Activated CD8-positive, alpha-beta T cell treated with anti-CD3 and anti-CD28 coated beads, Interleukin-2, amount 10 ng/mL, durations not matched to agents 7 days and 5 days (primary cell): Measurements from ENCODE around the gene HERPUD1. TPM values are rescaled to one million over a fixed set of nuclear protein-coding genes. Genes with fewer than 3 reads are reported as not detected.

Experiments
- ATAC-seq: fragments of 150-1000 bp; cut with Tn5 transposase; one replicate; pipeline ENCODE4 v1.10.0; 2021; ENCODE audit warnings: moderate library complexity
- CTCF ChIA-PET: fragments of 350-600 bp; sonication (Branson Sonifier 250); formaldehyde crosslinking; loops from one replicate; lab custom pipeline; 2021; ENCODE audit warnings: antibody characterized with exemption; lab: Charles Lee
- POLR2A ChIA-PET: fragments of 350-600 bp; sonication (Branson Sonifier 250); formaldehyde crosslinking; loops from one replicate; lab custom pipeline; 2021; ENCODE audit warnings: antibody characterized with exemption; lab: Charles Lee
- DNase-seq: peaks from one replicate; pipeline ENCODE4 v3.0.0-alpha.2; 2020
- H3K27ac Mint-ChIP-seq: one replicate; pipeline ENCODE4 v1.8.0; 2021; ENCODE audit warnings: mild to moderate bottlenecking, mixed read lengths
- H3K27me3 Mint-ChIP-seq: one replicate; pipeline ENCODE4 v1.8.0; 2021; ENCODE audit warnings: low read depth, mixed read lengths
- H3K36me3 Mint-ChIP-seq: one replicate; pipeline ENCODE4 v1.8.0; 2021; ENCODE audit warnings: low read depth, mixed read lengths
- H3K4me1 Mint-ChIP-seq: one replicate; pipeline ENCODE4 v1.8.0; 2021; ENCODE audit warnings: low read depth, mixed read lengths
- H3K4me3 Mint-ChIP-seq: one replicate; pipeline ENCODE4 v1.8.0; 2021; ENCODE audit warnings: mild to moderate bottlenecking, mixed read lengths
- H3K9me3 Mint-ChIP-seq: one replicate; pipeline ENCODE4 v1.8.0; 2022; ENCODE audit warnings: mixed read lengths; ENCODE audit not compliant: insufficient read depth
- total RNA-seq, 2 experiments: library from RNA; stranded (reverse); gene quantifications; one replicate each; pipeline ENCODE4 v1.2.3, GENCODE V29; 2021

Gene HERPUD1
- total RNA-seq, 2 experiments from 2014 or later: 88.2 to 95.2 TPM

- ATAC-seq (no peak), DNase-seq (no peak)
- Mint-ChIP-seq H3K4me1 (peaks cover 36% of the 10 kb centered on the region), H3K4me3 (no peak overlapping the region), H3K36me3 (no peaks in the 10 kb centered on the region), H3K9me3 (no peaks in the 10 kb centered on the region), H3K27ac (no peak overlapping the region), H3K27me3 (peaks cover 5% of the 10 kb centered on the region)
- ChIA-PET POLR2A (interaction anchor here (1.4 to 1.5 kb wide), 2 partner anchors 20 kb away, joined by 7 to 8 read pairs; partner anchors contain the start of gene HERPUD1), CTCF (interaction anchor here (0.8 to 1.6 kb wide), 4 partner anchors 10 to 130 kb away, joined by 3 to 4 read pairs (median 3); no protein-coding TSS in a partner anchor)
Measured at GRCh38 chr16:56911771-56912571, 20.0 kb upstream of the HERPUD1 start.

GRCh38 chr16:56912746-56913708 lies 18.9 kb upstream of the HERPUD1 start:
- Mint-ChIP-seq H3K27me3 (peaks cover 5% of the 10 kb centered on the region), H3K27ac (peak overlapping the region; percentile 2), H3K36me3 (peaks cover 2% of the 10 kb centered on the region), H3K4me3 (no peak overlapping the region), H3K9me3 (no peaks in the 10 kb centered on the region), H3K4me1 (peaks cover 47% of the 10 kb centered on the region)
- DNase-seq (no peak), ATAC-seq (no peak)
- ChIA-PET POLR2A (interaction anchor here (1.5 kb wide), 1 partner anchor 19 kb away, joined by 8 read pairs; the partner anchor contains the start of gene HERPUD1), CTCF (interaction anchor here (1.2 to 1.6 kb wide), 2 partner anchors 11 to 45 kb away, joined by 3 to 4 read pairs; no protein-coding TSS in a partner anchor)

DNA sequence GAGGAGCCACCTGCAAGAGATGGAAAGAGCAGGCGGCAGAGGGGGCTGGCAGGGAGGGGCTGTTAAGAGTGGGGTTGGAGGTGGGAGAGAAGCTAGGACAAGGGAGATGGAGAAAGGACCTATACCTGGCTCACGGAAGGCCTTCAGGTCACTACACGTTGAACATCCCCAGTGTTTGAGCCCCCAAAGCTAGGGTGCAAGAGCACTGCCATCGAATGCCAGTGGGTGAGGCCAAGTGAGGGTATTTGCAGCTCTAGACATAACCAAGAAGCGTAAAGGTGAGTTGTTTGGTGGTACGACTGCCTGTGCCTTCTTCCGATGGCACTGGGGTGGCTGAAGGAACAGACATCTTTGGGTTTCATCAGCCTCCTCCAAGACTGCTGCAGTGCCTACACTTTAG lies 17.0 kb upstream of the HERPUD1 start:
- Mint-ChIP-seq H3K36me3 (peaks cover 2% of the 10 kb centered on the region), H3K4me1 (peaks cover 52% of the 10 kb centered on the region), H3K4me3 (no peak overlapping the region), H3K27me3 (peaks cover 5% of the 10 kb centered on the region), H3K9me3 (no peaks in the 10 kb centered on the region), H3K27ac (no peak overlapping the region)
- ATAC-seq: no peak
- ChIA-PET POLR2A (interaction anchor here (1.0 to 3.7 kb wide), 2 partner anchors 17 to 19 kb away, joined by 3 to 20 read pairs; partner anchors contain the start of gene HERPUD1), CTCF (interaction anchor here (1.0 kb wide), 1 partner anchor 16 kb away, joined by 3 read pairs; no protein-coding TSS in a partner anchor)
- DNase-seq: no peak

GRCh38 chr16:56915336-56916119 lies 16.4 kb upstream of the HERPUD1 start:
- Mint-ChIP-seq H3K9me3 (no peaks in the 10 kb centered on the region), H3K36me3 (peaks cover 2% of the 10 kb centered on the region), H3K27me3 (peaks cover 5% of the 10 kb centered on the region), H3K4me1 (peaks cover 51% of the 10 kb centered on the region), H3K27ac (no peak overlapping the region), H3K4me3 (no peak overlapping the region)
- ATAC-seq (no peak), DNase-seq (no peak)
- ChIA-PET CTCF (interaction anchor here (1.0 kb wide), 1 partner anchor 15 kb away, joined by 3 read pairs; no protein-coding TSS in a partner anchor), POLR2A (interaction anchor here (1.2 to 3.7 kb wide), 2 partner anchors 16 to 74 kb away, joined by 5 to 20 read pairs; partner anchors contain the start of genes HERPUD1 and NLRC5)

DNA sequence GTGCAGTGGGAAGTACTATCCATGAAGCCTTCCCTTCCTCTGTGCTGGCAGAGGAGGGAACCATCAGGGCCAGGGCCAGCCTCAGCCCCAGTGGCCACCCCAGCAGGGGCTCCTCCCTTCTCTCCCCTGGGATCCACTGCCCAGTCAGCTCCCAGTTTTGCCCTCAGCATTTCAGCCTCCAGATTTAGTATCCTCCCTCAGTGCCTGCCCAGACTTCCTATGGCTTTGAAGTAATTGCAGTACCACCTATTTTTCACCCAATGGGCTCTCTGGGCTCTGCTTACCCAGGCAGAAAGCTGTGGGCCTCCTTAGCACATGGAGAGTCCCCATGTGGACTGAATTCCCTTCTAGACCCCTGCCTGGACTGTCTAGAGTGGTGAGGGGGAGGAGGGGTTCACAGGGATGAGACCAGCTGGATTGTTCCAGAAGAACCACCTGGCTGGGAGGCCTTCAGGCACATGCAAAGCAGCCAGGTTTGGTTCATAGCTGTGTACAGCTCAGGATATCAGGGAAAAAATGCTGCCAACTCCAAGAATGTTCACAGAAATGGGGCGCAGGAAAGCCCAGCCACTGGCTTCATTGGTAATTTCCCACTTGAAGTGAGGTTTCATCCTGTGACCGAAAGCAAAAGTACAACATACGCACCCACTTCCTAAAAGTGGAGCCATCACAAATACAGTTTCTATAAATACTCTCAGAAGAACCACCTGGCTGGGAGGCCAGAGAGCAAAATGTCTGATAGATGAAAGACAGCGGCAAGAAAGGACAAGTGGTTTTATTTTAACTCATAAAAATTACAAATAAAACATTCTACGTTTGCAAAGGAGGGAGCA lies 15.2 kb upstream of the HERPUD1 start:
- Mint-ChIP-seq H3K27me3 (peaks cover 5% of the 10 kb centered on the region), H3K36me3 (peaks cover 2% of the 10 kb centered on the region), H3K4me3 (peak overlapping the region; percentile 43), H3K27ac (peak overlapping the region; percentile 81), H3K4me1 (peaks cover 39% of the 10 kb centered on the region), H3K9me3 (no peaks in the 10 kb centered on the region)
- ATAC-seq (peak; percentile 82), DNase-seq (peak; percentile 60)
- ChIA-PET CTCF (interaction anchor here (1.2 kb wide), 1 partner anchor 48 kb away, joined by 3 read pairs; no protein-coding TSS in a partner anchor), POLR2A (interaction anchor here (0.6 to 3.7 kb wide), 4 partner anchors 15 to 73 kb away, joined by 3 to 20 read pairs (median 4); partner anchors contain the start of genes HERPUD1 and NLRC5)

DNA sequence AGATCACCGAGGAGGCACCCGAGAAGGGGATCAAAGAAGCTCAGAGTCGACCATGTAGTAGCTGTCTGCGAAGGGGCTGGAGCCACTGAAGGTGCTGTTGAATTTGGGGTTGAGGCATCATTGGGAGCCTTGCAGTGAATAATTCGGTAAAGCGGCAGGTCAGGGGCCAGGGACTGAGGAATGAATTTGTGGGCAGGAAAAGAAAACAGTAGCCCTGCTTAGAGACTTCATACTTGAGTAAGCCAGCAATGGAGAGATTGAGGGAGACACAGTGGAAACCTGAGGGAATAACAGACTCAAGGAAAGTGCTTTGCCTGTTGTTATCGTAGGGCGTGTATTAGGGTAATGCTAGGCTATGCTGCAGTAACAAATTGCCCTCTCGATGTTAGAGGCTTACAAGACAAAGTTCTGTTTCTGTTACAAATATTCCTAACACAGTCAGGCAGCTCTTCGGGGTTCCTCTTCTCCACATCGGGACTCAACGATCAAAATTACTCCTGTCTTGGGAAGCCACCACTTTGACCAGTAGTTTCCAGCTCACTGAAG lies 13.4 kb upstream of the HERPUD1 start:
- DNase-seq (no peak), ATAC-seq (no peak)
- Mint-ChIP-seq H3K27ac (peak overlapping the region; percentile 32), H3K4me3 (no peak overlapping the region), H3K36me3 (peaks cover 2% of the 10 kb centered on the region), H3K9me3 (no peaks in the 10 kb centered on the region), H3K27me3 (peaks cover 5% of the 10 kb centered on the region), H3K4me1 (peaks cover 27% of the 10 kb centered on the region)
- ChIA-PET POLR2A (interaction anchor here (3.7 kb wide), 1 partner anchor 13 kb away, joined by 20 read pairs; the partner anchor contains the start of gene HERPUD1), CTCF (no interaction called here)

- Mint-ChIP-seq H3K36me3 (peaks cover 2% of the 10 kb centered on the region), H3K4me3 (no peak overlapping the region), H3K4me1 (peaks cover 29% of the 10 kb centered on the region), H3K27ac (no peak overlapping the region), H3K27me3 (peaks cover 4% of the 10 kb centered on the region), H3K9me3 (no peaks in the 10 kb centered on the region)
- ChIA-PET CTCF (interaction anchor here (0.7 to 2.0 kb wide), 3 partner anchors 25 to 343 kb away, joined by 3 to 4 read pairs (median 3); no protein-coding TSS in a partner anchor), POLR2A (interaction anchor here (3.8 kb wide), 1 partner anchor 12 kb away, joined by 34 read pairs; the partner anchor contains the start of gene HERPUD1)
- ATAC-seq (no peak), DNase-seq (no peak)
Measured at GRCh38 chr16:56919099-56919800, 12.7 kb upstream of the HERPUD1 start.

DNA sequence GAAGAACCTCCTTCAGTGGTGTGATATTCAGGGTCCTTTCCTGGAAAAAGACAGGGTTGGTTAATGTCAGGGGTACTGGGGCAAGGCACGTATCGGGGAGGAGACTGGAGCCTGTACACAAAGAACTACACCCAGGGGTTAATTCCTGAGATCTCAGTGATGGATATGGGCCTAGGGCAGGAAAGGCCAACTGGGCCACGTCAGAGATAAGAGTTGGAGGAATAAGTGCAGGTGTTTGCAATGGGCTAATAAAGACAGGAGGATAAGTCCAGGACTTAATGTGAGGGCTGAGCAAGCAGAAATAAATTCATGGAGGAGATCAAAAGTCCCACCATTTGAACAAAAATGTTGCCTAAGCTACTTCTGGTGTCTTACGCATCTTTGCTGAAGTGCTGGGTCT lies 10.4 kb upstream of the HERPUD1 start:
- peaks cover 28% of the 10 kb centered on the region for H3K4me1 Mint-ChIP-seq
- H3K27me3 Mint-ChIP-seq: no peaks in the 10 kb centered on the region
- ChIA-PET POLR2A (interaction anchor here (3.8 kb wide), 1 partner anchor 10 kb away, joined by 34 read pairs; the partner anchor contains the start of gene HERPUD1), CTCF (no interaction called here)
- DNase-seq (no peak), ATAC-seq (no peak)
- H3K27ac Mint-ChIP-seq: no peak overlapping the region
- H3K4me3 Mint-ChIP-seq: no peak overlapping the region
- no peaks in the 10 kb centered on the region for H3K9me3 Mint-ChIP-seq
- peaks cover 2% of the 10 kb centered on the region for H3K36me3 Mint-ChIP-seq

GRCh38 chr16:56923481-56924091 lies 8.4 kb upstream of the HERPUD1 start:
- CTCF ChIA-PET: no interaction called here

More at GRCh38 chr16:56923481-56924091, 8.4 kb upstream of the HERPUD1 start:
- POLR2A ChIA-PET: no interaction called here
- DNase-seq: no peak
- no peak for ATAC-seq
- H3K36me3 Mint-ChIP-seq: no peaks in the 10 kb centered on the region
- no peak overlapping the region for H3K4me3 Mint-ChIP-seq
- H3K27ac Mint-ChIP-seq: no peak overlapping the region
- peaks cover 7% of the 10 kb centered on the region for H3K27me3 Mint-ChIP-seq
- H3K9me3 Mint-ChIP-seq: no peaks in the 10 kb centered on the region
- H3K4me1 Mint-ChIP-seq: peaks cover 12% of the 10 kb centered on the region
